HL-60 (cell line): ENCODE measurements around the gene ASCL4.
A peak's percentile ranks its signal among the peaks of the same experiment; 100 is the strongest.

Experiments used
- DNase-seq, 2 experiments: peaks; one replicate each; pipeline ENCODE4 v3.0.0-alpha.2; 2010 to 2020; ENCODE audit warnings: low read depth in 1 of 2, low spot score in 1 of 2
- H3K27ac ChIP-seq: fragments of 250-450 bp; sonication (Bioruptor Pico); replicated peaks from 2 replicates; pipeline ENCODE4 v1.5.1; 2020; ENCODE audit warnings: mild to moderate bottlenecking, moderate library complexity
- H3K27me3 ChIP-seq: fragments of 250-450 bp; sonication (Bioruptor Pico); 2 replicates; pipeline ENCODE4 v1.5.1; 2021; ENCODE audit warnings: mild to moderate bottlenecking, moderate library complexity; ENCODE audit not compliant: insufficient read depth, poor library complexity, severe bottlenecking
- H3K4me3 ChIP-seq: replicated peaks from 2 replicates; pipeline ENCODE4 v1.5.1; 2011; ENCODE audit warnings: mild to moderate bottlenecking, control low read depth, low read length; ENCODE audit not compliant: insufficient read depth
- GABPA ChIP-seq: IDR thresholded peaks from 2 replicates; pipeline ENCODE4 v1.6.1; 2012; ENCODE audit warnings: low read depth
- POLR2AphosphoS5 ChIP-seq: IDR thresholded peaks from 2 replicates; pipeline ENCODE4 v1.6.1; 2012; ENCODE audit warnings: low read depth
- SPI1 ChIP-seq: IDR thresholded peaks from 2 replicates; pipeline ENCODE4 v1.6.1; 2012; ENCODE audit warnings: low read depth, mild to moderate bottlenecking, borderline replicate concordance
- TF ChIP-seq, protein P1 (sequence below): IDR thresholded peaks from 2 replicates; pipeline ENCODE4 v1.6.1; 2012; ENCODE audit warnings: low read depth; ENCODE audit not compliant: insufficient replicate concordance
- TF ChIP-seq, protein P2 (sequence below): IDR thresholded peaks from one replicate; pipeline ENCODE4 v1.5.1; 2011; ENCODE audit warnings: low read length, control low read depth, inconsistent platforms; ENCODE audit not compliant: insufficient read depth

Gene ASCL4

DNA sequence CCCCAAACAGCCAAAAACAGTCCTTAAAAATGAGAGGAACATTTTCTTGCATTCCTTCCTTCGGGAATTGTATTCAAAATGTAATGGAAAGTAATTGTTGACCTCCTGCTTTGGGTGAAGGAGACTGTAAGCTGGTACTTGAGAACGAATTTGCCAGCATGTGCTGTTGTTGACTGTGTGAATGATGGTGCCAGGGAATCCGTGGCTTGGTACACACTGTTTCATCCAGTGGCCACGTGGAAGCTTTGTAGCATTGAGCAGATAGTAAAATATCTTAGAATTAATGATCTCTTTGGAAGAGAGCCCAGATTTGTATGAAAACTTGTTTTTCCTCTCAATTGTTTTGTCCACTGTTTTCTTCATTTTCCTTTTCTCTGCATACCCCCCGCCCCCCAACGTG, 1.7 kb downstream of the ASCL4 start:
- no peak for DNase-seq
- TF ChIP-seq SPI1 = no peak
- no peak for TF ChIP-seq POLR2AphosphoS5
- TF ChIP-seq GABPA = no peak
- TF ChIP-seq, protein P1, sequence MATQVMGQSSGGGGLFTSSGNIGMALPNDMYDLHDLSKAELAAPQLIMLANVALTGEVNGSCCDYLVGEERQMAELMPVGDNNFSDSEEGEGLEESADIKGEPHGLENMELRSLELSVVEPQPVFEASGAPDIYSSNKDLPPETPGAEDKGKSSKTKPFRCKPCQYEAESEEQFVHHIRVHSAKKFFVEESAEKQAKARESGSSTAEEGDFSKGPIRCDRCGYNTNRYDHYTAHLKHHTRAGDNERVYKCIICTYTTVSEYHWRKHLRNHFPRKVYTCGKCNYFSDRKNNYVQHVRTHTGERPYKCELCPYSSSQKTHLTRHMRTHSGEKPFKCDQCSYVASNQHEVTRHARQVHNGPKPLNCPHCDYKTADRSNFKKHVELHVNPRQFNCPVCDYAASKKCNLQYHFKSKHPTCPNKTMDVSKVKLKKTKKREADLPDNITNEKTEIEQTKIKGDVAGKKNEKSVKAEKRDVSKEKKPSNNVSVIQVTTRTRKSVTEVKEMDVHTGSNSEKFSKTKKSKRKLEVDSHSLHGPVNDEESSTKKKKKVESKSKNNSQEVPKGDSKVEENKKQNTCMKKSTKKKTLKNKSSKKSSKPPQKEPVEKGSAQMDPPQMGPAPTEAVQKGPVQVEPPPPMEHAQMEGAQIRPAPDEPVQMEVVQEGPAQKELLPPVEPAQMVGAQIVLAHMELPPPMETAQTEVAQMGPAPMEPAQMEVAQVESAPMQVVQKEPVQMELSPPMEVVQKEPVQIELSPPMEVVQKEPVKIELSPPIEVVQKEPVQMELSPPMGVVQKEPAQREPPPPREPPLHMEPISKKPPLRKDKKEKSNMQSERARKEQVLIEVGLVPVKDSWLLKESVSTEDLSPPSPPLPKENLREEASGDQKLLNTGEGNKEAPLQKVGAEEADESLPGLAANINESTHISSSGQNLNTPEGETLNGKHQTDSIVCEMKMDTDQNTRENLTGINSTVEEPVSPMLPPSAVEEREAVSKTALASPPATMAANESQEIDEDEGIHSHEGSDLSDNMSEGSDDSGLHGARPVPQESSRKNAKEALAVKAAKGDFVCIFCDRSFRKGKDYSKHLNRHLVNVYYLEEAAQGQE = no peak
- TF ChIP-seq, protein P2, sequence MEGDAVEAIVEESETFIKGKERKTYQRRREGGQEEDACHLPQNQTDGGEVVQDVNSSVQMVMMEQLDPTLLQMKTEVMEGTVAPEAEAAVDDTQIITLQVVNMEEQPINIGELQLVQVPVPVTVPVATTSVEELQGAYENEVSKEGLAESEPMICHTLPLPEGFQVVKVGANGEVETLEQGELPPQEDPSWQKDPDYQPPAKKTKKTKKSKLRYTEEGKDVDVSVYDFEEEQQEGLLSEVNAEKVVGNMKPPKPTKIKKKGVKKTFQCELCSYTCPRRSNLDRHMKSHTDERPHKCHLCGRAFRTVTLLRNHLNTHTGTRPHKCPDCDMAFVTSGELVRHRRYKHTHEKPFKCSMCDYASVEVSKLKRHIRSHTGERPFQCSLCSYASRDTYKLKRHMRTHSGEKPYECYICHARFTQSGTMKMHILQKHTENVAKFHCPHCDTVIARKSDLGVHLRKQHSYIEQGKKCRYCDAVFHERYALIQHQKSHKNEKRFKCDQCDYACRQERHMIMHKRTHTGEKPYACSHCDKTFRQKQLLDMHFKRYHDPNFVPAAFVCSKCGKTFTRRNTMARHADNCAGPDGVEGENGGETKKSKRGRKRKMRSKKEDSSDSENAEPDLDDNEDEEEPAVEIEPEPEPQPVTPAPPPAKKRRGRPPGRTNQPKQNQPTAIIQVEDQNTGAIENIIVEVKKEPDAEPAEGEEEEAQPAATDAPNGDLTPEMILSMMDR = no peak
- H3K27me3 ChIP-seq = peaks cover 36% of the 10 kb centered on the region
- H3K4me3 ChIP-seq = no peak overlapping the region
- no peak overlapping the region for H3K27ac ChIP-seq

DNA sequence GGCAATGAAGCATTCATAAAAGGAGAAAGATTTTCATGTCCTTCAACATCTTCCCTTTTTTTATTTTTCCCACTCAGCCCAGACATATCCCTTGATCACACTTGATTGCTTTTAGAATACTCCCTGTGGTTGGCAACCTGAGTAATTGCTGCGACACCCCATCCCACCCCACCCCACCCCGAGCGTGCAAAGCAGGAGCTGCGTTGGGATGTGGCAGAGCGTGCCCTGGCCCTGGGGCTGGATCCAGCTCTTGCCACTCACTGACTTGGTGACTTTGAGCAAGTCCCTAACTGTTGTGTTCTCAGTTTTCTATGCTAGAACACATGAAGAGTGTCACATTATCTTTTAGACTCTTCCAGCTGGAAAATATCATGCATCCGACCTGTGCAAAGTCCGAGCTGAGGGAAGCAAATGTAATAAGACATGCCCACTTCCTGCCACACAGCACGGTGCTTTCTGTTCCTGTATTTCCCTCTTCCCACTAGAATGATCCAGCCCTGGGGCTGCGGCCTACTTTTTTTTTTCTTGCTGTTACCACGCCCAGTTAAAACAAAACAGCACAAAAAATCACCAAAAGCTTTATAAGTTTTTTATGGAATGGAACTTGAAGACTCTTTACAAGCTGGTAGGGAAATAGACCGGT, 4.0 kb downstream of the ASCL4 start:
- TF ChIP-seq SPI1 = peak; percentile 26; the same call in 1 of the 2 replicates
- TF ChIP-seq GABPA = no peak
- no peak for DNase-seq
- H3K4me3 ChIP-seq = no peak overlapping the region
- peak overlapping the region; percentile 68 for H3K27ac ChIP-seq
- peaks cover 28% of the 10 kb centered on the region for H3K27me3 ChIP-seq

DNA sequence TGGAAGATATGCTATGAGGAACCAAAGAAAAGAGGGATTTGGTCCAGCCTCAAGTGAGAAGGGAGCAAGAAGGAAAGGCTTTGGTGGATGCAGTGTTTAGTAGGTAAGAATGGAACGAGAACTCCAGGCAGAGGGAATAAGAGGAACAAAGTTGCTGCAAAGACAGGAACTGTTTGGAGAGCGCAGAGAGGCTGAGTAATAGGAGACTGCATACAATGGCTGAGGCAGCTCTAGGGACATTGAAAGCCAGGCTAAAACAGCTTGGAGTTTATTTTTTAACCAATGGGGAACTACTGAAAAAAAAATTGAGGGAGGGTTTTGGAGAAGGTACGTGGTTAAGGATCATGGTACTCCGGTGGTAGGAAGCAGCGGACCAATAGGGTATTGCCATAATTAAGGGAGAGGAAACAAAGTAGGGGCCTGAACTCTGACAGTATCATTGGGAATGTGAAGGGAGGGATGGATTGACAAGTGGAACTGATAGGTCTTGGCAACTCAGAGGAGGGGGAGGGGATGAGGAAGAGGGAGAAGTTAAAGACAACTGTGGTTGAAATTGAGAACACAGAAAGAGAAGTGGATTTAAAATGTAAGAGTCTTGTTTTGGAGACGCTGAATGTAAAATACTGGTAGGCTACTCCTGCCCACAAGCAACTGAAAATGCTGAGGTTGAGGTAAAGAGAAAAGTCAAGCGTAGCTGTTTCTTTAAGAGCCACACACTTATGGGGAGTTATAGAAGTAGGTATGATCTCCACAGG, 4.8 kb downstream of the ASCL4 start:
- TF ChIP-seq POLR2AphosphoS5 (no peak), GABPA (no peak), SPI1 (peak; percentile 87)
- Histone ChIP-seq H3K27me3 (peaks cover 23% of the 10 kb centered on the region), H3K27ac (peak overlapping the region; percentile 68), H3K4me3 (no peak overlapping the region)
- DNase-seq = peak; percentile 69 to 76

DNA sequence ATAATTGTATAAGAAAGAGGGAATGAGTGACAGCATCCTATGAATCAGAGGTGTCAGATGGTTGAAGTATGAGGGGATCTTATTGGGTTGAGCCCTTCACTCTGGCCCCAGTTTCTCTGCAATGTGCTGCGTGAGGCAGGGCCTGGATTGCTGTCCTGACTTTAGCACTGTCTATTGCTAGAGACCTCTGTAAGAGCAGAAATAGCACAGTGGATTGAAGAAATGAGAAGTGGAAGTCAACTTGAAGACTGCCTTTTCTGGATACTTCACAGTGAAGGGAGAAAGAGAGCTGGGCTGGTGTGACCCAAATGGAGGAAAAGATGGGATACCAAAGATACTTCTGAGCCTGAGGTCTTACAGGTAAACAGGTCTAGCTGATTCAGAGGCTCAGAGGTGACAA, 5.8 kb downstream of the ASCL4 start:
- no peak overlapping the region for H3K4me3 ChIP-seq
- no peak for DNase-seq
- H3K27ac ChIP-seq = peak overlapping the region; percentile 68
- H3K27me3 ChIP-seq = peaks cover 12% of the 10 kb centered on the region
- TF ChIP-seq SPI1 = peak; percentile 17; the same call in 1 of the 2 replicates
- TF ChIP-seq, protein P1 = no peak

DNA sequence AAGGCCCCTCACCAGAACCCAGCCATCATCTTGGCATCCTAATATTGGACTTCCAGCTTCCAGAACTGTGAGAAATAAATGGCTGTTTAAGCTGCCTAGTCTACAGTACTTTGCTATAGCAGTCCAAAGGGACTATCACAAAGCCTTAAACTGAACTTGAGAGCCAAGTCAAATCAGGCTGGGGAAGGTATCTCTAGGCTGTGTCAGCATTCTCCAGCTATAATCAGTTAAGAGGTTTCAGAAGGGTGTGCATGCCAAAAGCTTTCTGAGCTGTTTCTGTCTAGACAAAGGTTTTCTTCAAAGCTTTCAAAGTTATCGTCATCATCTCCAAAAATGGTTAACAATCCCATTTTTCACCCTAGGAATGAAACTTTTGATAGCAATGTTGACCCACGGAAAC, 7.6 kb downstream of the ASCL4 start:
- no peak overlapping the region for H3K4me3 ChIP-seq
- TF ChIP-seq SPI1 (no peak), GABPA (no peak), POLR2AphosphoS5 (no peak)
- TF ChIP-seq, protein P2 = no peak
- TF ChIP-seq, protein P1 = no peak
- no peak for DNase-seq
- no peaks in the 10 kb centered on the region for H3K27me3 ChIP-seq
- H3K27ac ChIP-seq = no peak overlapping the region
